Fibroblast of pulmonary artery (primary cell): ENCODE measurements around the gene MCF2.

Experiments
- DNase-seq: peaks from one replicate; pipeline ENCODE4 v3.0.0-alpha.2; 2010; ENCODE audit warnings: low read depth
- H3K4me3 ChIP-seq: replicated peaks from 2 replicates; pipeline ENCODE4 v1.5.1; 2011; ENCODE audit warnings: low read depth, mild to moderate bottlenecking, control low read depth, low read length, moderate library complexity
- CTCF ChIP-seq: IDR thresholded peaks from 2 replicates; pipeline ENCODE4 v1.5.1; 2011; ENCODE audit warnings: mild to moderate bottlenecking, control low read depth, low read length, inconsistent platforms; ENCODE audit errors: missing control alignments

MCF2 gene

GRCh38 chrX:139640259-139640658 lies 67.7 kb downstream of the MCF2 start:
- no peak overlapping the region for H3K4me3 ChIP-seq
- no peak for TF ChIP-seq CTCF
- no peak for DNase-seq

- TF ChIP-seq CTCF, result no peak
- no peak overlapping the region for H3K4me3 ChIP-seq
- no peak for DNase-seq
Observed at GRCh38 chrX:139639253-139639652, 68.7 kb downstream of the MCF2 start.

GRCh38 chrX:139600105-139600504 lies 107.9 kb downstream of the MCF2 start:
- H3K4me3 ChIP-seq, result no peak overlapping the region
- TF ChIP-seq CTCF, result no peak

GRCh38 chrX:139596068-139596467 lies 111.9 kb downstream of the MCF2 start:
- H3K4me3 ChIP-seq, result no peak overlapping the region
- no peak for DNase-seq
- no peak for TF ChIP-seq CTCF

More at GRCh38 chrX:139600105-139600504, 107.9 kb downstream of the MCF2 start:
- no peak for DNase-seq

- no peak overlapping the region for H3K4me3 ChIP-seq
- no peak for DNase-seq
- no peak for TF ChIP-seq CTCF
Observed at GRCh38 chrX:139585613-139586012, 122.4 kb downstream of the MCF2 start.

- no peak for DNase-seq
- no peak for TF ChIP-seq CTCF
- no peak overlapping the region for H3K4me3 ChIP-seq
Observed at GRCh38 chrX:139581068-139581467, 126.9 kb downstream of the MCF2 start.

- H3K4me3 ChIP-seq, result no peak overlapping the region
- no peak for DNase-seq
- no peak for TF ChIP-seq CTCF
Observed at GRCh38 chrX:139566981-139567380, 141.0 kb downstream of the MCF2 start.
